Mucosa of rectum (tissue), 2 donors: ENCODE measurements around the gene KRTAP10-3.
"Not testable (repeated sequence)": the region's sequence is repeated elsewhere in the genome, so short reads cannot be mapped to it uniquely, and the experiment has no call there.

Experiments used
- H3K27ac ChIP-seq, 2 donors: one replicate each; pipeline ENCODE4 v1.7.0; 2013; ENCODE audit warnings: inconsistent platforms in 2 of 2, low read depth in 2 of 2, low read length in 2 of 2
- H3K27me3 ChIP-seq, 2 donors: one replicate each; pipeline ENCODE4 v1.7.0; 2013; ENCODE audit warnings: low read length in 2 of 2; ENCODE audit not compliant: control insufficient read depth in 2 of 2, insufficient read depth in 2 of 2
- H3K36me3 ChIP-seq, 2 donors: one replicate each; pipeline ENCODE4 v1.7.0; 2013; ENCODE audit warnings: low read length in 2 of 2; ENCODE audit not compliant: control insufficient read depth in 2 of 2, insufficient read depth in 2 of 2
- H3K4me1 ChIP-seq, 2 donors: one replicate each; pipeline ENCODE4 v1.7.0; 2013; ENCODE audit warnings: low read length in 2 of 2, mild to moderate bottlenecking in 1 of 2; ENCODE audit not compliant: control insufficient read depth in 2 of 2, insufficient read depth in 2 of 2
- H3K4me3 ChIP-seq, 2 donors: one replicate each; pipeline ENCODE4 v1.7.0; 2013; ENCODE audit warnings: low read length in 2 of 2
- H3K9ac ChIP-seq, 2 donors: one replicate each; pipeline ENCODE4 v1.7.0; 2013; ENCODE audit warnings: low read length in 2 of 2, low read depth in 1 of 2, mild to moderate bottlenecking in 1 of 2
- H3K9me3 ChIP-seq, 2 donors: one replicate each; pipeline ENCODE4 v1.7.0; 2013; ENCODE audit warnings: low read length in 2 of 2; ENCODE audit not compliant: control insufficient read depth in 2 of 2
- donor health status: healthy.
- donor health status: Normal muscosa, but diverticular disease.

KRTAP10-3 gene

GRCh38 chr21:44557491-44558328 lies 885 bp downstream of the KRTAP10-3 start:
- H3K9ac ChIP-seq = no peak overlapping the region
- no peak overlapping the region for H3K4me3 ChIP-seq
- no peaks in the 10 kb centered on the region for H3K4me1 ChIP-seq
- H3K27ac ChIP-seq = no peak overlapping the region
- H3K36me3 ChIP-seq = no peaks in the 10 kb centered on the region
- H3K27me3 ChIP-seq = peaks cover 5 to 6% of the 10 kb centered on the region in 2 donors
- H3K9me3 ChIP-seq = no peaks in the 10 kb centered on the region

DNA sequence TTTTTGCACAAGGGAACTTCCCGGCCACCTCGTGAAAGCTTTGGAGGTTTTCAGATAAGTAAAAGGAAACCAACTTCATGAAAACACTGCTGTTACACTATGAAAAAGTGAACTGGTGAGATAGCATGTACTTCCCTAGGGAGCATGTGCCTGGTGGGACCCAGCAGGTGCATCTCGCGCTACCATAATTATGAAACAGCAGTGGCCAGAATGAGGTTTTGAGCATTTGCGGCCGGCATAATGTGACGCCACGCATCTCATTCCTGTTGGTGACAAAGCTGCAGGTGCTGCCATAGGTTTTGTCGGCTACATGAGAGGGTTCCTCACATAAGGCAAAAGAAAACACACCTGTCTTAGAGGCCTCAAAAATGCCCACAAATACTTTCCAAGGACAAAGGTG lies 1.7 kb downstream of the KRTAP10-3 start:
- H3K9me3 ChIP-seq = no peaks in the 10 kb centered on the region
- H3K27ac ChIP-seq = no peak overlapping the region
- H3K4me1 ChIP-seq = no peaks in the 10 kb centered on the region
- H3K4me3 ChIP-seq = no peak overlapping the region
- H3K36me3 ChIP-seq = no peaks in the 10 kb centered on the region
- H3K27me3 ChIP-seq = peaks cover 5 to 6% of the 10 kb centered on the region in 2 donors
- H3K9ac ChIP-seq = no peak overlapping the region

DNA sequence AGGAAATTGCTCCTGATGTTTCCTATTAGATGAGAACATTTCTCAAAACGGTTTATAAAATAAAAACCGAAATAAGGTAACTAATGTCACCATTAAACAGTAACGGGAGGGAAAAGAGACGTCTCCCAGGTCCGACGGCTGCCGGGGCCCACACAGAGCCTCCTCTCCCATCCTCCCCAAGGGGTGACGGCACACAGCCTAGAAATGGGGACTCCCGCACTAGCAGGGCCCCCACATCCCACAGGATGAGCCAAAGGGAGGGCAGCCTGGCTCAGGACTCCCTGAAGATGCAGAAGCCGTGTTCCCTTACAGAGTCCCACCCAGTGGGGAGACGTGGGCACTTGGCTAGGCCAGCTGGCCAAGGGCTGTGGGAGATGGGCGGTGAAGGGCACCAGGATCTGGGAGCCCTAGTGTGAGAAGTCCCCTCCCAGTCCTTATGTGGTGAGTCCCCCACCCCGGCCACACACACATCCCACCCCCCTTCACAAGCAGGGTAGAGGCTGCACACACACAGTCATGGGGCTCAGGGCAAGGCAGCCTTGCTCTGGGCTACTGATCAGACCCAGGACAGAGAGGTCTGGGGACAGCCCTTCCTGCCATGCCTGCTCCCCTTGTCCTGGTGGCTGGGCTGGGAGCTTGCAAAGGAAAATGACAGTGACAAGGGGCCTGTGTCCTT lies 3.3 kb downstream of the KRTAP10-3 start:
- no peak overlapping the region for H3K9ac ChIP-seq
- no peaks in the 10 kb centered on the region for H3K36me3 ChIP-seq
- no peak overlapping the region for H3K4me3 ChIP-seq
- H3K4me1 ChIP-seq = no peaks in the 10 kb centered on the region
- no peaks in the 10 kb centered on the region for H3K9me3 ChIP-seq
- H3K27ac ChIP-seq = no peak overlapping the region
- H3K27me3 ChIP-seq = peaks cover 5 to 6% of the 10 kb centered on the region in 2 donors

DNA sequence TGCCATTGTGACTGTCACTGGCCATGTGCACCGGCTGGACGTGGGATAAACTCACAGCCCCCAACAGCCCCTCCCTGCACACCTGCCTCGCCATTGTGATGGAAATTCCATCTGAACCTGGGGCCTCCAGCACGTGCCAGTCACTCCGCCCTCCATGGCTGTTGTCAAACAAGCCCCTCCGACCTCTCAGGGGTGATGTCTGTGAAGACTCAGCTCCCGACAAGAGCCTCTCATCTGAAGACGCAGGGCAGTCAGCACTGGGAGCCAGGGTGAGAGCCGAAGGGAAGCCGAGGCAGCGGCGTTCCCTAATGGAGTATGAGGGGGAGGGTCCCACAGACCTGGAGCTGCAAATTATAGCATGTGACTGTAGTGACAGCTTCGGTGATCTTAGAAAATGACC lies 5.9 kb downstream of the KRTAP10-3 start:
- no peak overlapping the region for H3K9ac ChIP-seq
- no peak overlapping the region for H3K4me3 ChIP-seq
- peaks cover 3 to 4% of the 10 kb centered on the region in 2 donors for H3K27me3 ChIP-seq
- H3K9me3 ChIP-seq = no peaks in the 10 kb centered on the region
- no peak overlapping the region for H3K27ac ChIP-seq
- no peaks in the 10 kb centered on the region for H3K36me3 ChIP-seq
- H3K4me1 ChIP-seq = no peaks in the 10 kb centered on the region

DNA sequence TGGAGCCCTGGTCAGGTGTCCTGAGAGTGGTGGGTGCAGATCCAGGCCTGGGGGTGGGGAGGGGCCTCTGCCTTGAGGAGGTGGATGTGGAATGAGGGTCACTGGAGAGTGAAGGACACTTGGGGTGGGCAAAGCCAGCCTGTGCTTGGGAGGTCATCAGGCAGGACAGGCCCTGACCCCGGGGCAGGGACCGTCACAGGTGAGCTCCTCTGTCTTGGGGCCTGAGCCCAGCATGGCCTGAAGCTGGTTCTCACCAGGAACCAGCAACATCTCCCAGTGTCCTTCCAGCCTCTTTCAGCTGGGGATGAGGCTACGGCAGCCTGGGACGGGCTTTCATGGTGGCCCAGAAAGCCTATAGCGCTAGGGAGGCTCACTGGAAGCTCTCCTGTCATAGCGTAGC lies 6.5 kb downstream of the KRTAP10-3 start:
- Histone ChIP-seq H3K4me1 (no peaks in the 10 kb centered on the region), H3K9me3 (no peaks in the 10 kb centered on the region), H3K36me3 (no peaks in the 10 kb centered on the region), H3K9ac (no peak overlapping the region), H3K4me3 (no peak overlapping the region), H3K27ac (no peak overlapping the region), H3K27me3 (peaks cover 0 to 2% of the 10 kb centered on the region in 2 donors)

- H3K4me3 ChIP-seq = no peak within 1 kb of the TSS
- no peaks in the 10 kb centered on the region for H3K9me3 ChIP-seq
- no peak within 1 kb of the TSS for H3K27ac ChIP-seq
- H3K4me1 ChIP-seq = no peaks in the 10 kb centered on the region
- H3K27me3 ChIP-seq = peaks cover 0 to 2% of the 10 kb centered on the region in 2 donors
- no peaks in the 10 kb centered on the region for H3K36me3 ChIP-seq
- H3K9ac ChIP-seq = no peak within 1 kb of the TSS
Observed at GRCh38 chr21:44551340-44551961, 7.1 kb downstream of the KRTAP10-3 start, which contains the start of gene KRTAP10-2. TSS of gene KRTAP10-2 (minus strand) at chr21:44551505. CDS start at chr21:44551458, 47 bp downstream.

DNA sequence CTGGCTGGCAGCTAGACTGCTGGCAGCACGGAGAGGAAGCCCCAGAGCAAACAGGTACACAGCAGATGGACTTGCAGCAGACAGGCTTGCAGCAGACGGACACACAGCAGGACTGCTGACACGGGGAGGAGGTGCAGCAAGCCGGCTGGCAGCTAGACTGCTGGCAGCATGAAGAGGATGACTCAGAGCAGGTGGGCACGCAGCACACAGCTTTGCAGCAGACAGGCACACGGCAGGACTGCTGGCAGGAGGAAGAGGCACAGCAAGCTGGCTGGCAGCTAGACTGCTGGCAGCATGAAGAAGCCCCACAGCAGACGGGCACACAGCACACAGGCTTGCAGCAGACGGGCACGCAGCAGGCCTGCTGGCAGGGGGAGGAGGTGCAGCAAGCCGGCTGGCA lies 7.8 kb downstream of the KRTAP10-3 start:
- no peak overlapping the region for H3K9ac ChIP-seq
- H3K9me3 ChIP-seq = no peaks in the 10 kb centered on the region
- no peak overlapping the region for H3K4me3 ChIP-seq
- no peaks in the 10 kb centered on the region for H3K36me3 ChIP-seq
- peaks cover 0 to 2% of the 10 kb centered on the region in 2 donors for H3K27me3 ChIP-seq
- H3K4me1 ChIP-seq = no peaks in the 10 kb centered on the region
- H3K27ac ChIP-seq = no peak overlapping the region

- H3K9ac ChIP-seq, H3K27me3 ChIP-seq, H3K4me3 ChIP-seq, H3K9me3 ChIP-seq, H3K27ac ChIP-seq, H3K4me1 ChIP-seq, H3K36me3 ChIP-seq: not testable (repeated sequence)
Observed at GRCh38 chr21:44550285-44550684, 8.3 kb downstream of the KRTAP10-3 start.

DNA sequence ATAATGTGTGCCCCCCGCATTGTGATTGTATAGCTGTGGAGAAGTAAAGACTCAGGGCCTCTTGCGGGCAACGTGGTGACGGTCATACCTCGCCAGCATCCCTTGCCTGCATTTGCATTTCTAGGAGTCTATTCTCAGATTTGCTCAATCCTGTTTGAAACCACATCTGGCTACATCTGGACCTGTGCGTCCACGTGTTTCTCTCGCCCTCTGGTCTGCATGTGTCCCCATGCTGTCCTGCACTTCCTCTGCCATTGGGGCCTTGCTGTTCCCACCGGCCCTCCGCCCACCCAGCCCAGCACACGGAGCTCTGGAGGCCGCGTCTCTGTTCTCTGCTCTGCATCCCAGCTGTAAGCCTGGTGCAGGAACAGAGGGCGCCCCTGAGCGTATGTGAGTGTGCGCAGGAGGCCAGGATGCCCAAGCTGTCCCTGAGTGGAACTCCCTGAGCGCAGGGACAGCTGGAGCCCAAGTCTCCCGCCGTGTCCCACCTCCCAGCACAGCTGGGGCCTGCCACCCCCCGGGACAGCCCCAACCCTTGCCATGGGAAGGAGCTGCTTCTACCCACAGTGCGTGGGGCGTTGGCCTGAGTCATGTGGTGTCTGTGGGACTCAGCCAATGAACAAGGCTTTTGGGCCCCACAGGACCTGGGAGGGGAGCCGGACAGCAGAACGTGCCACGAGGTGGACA lies 8.9 kb downstream of the KRTAP10-3 start:
- Histone ChIP-seq H3K27ac (no peak overlapping the region), H3K36me3 (no peaks in the 10 kb centered on the region), H3K4me3 (no peak overlapping the region), H3K9ac (no peak overlapping the region), H3K27me3 (no peaks in the 10 kb centered on the region), H3K4me1 (no peaks in the 10 kb centered on the region), H3K9me3 (no peaks in the 10 kb centered on the region)

- no peaks in the 10 kb centered on the region for H3K9me3 ChIP-seq
- H3K4me1 ChIP-seq = no peaks in the 10 kb centered on the region
- no peak overlapping the region for H3K27ac ChIP-seq
- H3K27me3 ChIP-seq = no peaks in the 10 kb centered on the region
- no peaks in the 10 kb centered on the region for H3K36me3 ChIP-seq
- H3K9ac ChIP-seq = no peak overlapping the region
- H3K4me3 ChIP-seq = no peak overlapping the region
Observed at GRCh38 chr21:44548922-44549321, 9.7 kb downstream of the KRTAP10-3 start.
